ENCODE measurements around the gene PAF1.

PAF1 gene

DNA sequence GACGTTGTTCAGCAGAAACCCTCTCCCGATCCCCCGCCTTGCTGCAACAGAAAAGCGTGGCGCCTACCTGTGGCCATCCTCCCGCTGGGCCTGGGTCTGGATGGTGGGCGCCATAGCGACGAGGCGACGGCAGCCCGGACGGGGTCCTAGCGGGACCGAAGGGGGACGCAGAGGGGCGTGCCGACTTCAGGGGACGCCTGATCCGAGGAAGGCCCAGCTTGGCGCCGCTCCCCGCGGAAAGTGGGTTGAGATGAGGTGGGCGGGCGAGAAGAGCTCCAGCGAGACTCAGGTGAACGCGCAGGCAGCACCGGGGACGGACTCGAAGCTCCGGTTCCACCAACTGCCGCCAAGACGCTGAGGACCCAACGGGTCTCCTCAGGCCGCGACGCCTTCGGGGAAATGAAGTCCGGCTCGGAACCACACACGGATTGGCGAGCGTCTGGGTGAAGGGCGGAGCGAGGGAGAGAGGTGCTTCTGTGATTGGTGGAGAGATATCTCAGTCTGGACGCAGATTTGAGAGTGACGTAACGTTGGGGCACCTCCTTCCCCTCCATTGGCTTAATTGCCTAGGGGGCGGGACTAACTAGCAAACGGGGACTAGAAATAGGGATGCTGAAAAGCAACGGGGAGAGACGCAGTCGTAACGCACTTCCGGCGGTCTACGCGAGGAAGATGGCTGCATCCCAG lies at the start of gene PAF1, which contains the start of gene MED29:
PAF1 (minus strand) TSS at position 356 of the 687 bp plus-strand sequence; CDS start at position 114, 242 bp downstream.
MED29 (plus strand) TSS at position 628 of the 687 bp plus-strand sequence; CDS start at position 673, 45 bp downstream.
- peak within 1 kb of the TSS; percentile 99 for H3K4me3 ChIP-seq (ENCODE audit: low read depth, low read length)
- ChIA-PET CTCF (interaction anchor here (0.8 to 3.7 kb wide), 7 partner anchors 9 to 142 kb away, joined by 3 to 22 read pairs (median 8); partner anchors contain the start of genes EID2B and PLEKHG2), POLR2A (interaction anchor here (0.6 to 3.5 kb wide), 16 partner anchors 8 to 50 kb away, joined by 3 to 19 read pairs (median 4); partner anchors contain the start of genes PLEKHG2, RPS16, SAMD4B and ZFP36)
- TF ChIP-seq, protein P1, sequence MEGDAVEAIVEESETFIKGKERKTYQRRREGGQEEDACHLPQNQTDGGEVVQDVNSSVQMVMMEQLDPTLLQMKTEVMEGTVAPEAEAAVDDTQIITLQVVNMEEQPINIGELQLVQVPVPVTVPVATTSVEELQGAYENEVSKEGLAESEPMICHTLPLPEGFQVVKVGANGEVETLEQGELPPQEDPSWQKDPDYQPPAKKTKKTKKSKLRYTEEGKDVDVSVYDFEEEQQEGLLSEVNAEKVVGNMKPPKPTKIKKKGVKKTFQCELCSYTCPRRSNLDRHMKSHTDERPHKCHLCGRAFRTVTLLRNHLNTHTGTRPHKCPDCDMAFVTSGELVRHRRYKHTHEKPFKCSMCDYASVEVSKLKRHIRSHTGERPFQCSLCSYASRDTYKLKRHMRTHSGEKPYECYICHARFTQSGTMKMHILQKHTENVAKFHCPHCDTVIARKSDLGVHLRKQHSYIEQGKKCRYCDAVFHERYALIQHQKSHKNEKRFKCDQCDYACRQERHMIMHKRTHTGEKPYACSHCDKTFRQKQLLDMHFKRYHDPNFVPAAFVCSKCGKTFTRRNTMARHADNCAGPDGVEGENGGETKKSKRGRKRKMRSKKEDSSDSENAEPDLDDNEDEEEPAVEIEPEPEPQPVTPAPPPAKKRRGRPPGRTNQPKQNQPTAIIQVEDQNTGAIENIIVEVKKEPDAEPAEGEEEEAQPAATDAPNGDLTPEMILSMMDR (IDR thresholded peaks at IDR 0.05; ENCODE audit: insufficient read depth, low read length, missing control alignments), result no peak
- peak; percentile 97 for DNase-seq (ENCODE audit: low read depth, low spot score)

DNA sequence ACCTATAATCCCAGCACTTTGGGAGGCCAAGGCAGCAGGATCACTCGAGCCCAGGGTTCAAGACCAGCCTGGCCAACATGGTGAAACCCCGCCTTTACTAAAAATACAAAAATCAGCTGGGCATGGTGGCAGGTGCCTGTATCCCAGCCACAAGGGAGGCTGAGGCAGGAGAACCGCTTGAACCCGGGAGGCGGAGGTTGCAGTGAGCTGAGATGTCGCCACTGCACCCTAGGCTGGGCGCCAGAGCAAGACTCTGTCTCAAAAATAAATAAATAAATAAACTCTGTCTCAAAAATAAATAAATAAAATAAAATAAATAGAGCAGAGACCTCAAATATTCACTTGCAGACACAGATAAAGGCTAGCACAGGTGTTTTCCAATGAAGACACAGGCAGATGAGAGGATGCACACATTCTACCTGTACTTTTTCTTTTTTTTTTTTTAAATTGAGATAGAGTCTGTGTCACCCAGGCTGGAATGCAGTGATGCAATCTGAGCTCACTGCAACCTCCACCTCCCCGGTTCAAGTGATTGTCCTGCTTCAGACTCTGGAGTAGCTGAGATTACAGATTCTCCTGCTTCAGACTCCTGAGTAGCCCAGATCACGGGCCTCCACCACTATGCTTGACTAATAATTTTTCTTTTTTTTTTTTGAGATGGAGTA lies 47.5 kb upstream of the PAF1 start:
- CTCF ChIA-PET, result interaction anchor here (0.9 to 5.9 kb wide), 7 partner anchors 12 to 404 kb away, joined by 3 to 129 read pairs (median 21); partner anchors contain the start of genes EID2 and EID2B
- POLR2A ChIA-PET, result interaction anchor here (0.6 to 0.8 kb wide), 3 partner anchors 32 to 101 kb away, joined by 3 read pairs; partner anchors contain the start of gene ZFP36
- H3K4me3 ChIP-seq (ENCODE audit: low read depth, low read length), result no peak overlapping the region
- TF ChIP-seq, protein P1 (IDR thresholded peaks at IDR 0.05; ENCODE audit: insufficient read depth, low read length, missing control alignments), result no peak
- no peak for DNase-seq (ENCODE audit: low read depth, low spot score)

DNA sequence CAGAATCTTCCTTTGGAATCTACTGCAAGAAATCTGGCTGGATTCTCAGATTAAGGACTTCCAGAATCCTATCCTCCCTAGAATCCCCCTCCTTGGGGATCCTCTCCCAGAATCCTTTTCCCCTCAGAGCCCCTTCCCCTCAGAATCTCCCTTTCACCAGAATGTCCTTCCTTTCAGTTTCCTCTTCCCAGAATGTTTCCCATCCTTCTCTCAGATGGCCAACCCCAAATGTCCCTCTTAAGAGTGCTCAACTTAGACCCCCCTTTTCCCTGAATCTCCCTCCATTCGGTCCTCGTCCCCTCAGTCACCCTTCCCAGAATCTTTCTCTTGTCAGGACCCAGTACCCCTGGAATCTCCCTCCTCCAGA lies 45.4 kb upstream of the PAF1 start:
- CTCF ChIA-PET, result interaction anchor here (0.6 to 1.8 kb wide), 10 partner anchors 9 to 98 kb away, joined by 3 to 11 read pairs (median 4); partner anchors contain the start of genes EID2B and PLEKHG2
- TF ChIP-seq, protein P1 (IDR thresholded peaks at IDR 0.05; ENCODE audit: insufficient read depth, low read length, missing control alignments), result no peak
- H3K4me3 ChIP-seq (ENCODE audit: low read depth, low read length), result peak overlapping the region; percentile 63
- POLR2A ChIA-PET, result interaction anchor here (0.6 to 1.8 kb wide), 30 partner anchors 8 to 750 kb away, joined by 3 to 31 read pairs (median 5); partner anchors contain the start of genes DYRK1B, EID2B, MED29 and PAF1
- no peak for DNase-seq (ENCODE audit: low read depth, low spot score)

DNA sequence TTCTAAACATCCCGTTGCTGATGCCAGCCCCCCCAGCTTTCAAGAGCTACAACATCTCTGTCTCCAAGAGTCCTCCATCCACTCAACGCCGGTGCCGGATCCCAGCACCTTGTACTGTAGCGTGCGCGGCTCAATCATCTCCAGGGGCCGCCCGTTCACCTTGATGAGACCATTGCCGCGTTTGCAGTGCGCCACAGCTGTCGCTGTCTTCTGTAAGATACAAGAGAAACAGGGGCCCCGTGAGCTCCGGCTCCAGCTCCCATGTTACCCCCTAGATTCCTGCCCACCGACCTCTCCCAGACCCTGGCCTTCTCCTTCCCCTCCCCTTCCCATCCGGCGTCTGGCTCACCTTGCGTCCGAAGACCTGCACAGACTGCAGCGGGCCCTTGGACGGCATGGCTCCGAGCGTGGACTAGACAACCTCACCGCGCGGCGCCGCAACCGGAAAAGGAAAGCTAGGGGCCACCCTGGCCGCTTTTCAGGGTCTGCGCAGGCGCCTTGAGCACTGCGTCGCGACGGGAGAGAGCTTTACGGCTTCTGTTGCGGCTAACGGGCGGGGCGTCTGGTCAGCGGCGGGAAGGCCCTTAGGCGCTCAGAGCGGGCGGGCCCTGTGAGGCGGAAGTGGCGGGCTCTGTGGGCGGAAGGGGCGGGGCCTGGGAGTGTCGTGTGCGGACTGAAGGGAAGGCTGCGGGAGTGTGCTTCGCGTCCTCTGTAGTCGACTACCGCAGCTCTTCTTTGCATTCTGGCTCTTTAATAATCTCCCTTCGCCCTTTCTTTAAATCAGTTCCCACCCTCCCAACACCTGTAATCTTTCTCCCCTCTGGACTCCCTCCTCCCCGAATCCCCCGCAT lies 44.8 kb upstream of the PAF1 start, which contains the start of gene RPS16:
RPS16 (minus strand) TSS at position 451 of the 851 bp plus-strand sequence; CDS start at position 397, 54 bp downstream.
- CTCF ChIA-PET, result interaction anchor here (0.6 to 1.8 kb wide), 12 partner anchors 9 to 99 kb away, joined by 3 to 11 read pairs (median 3); partner anchors contain the start of genes DLL3, EID2B and PLEKHG2
- DNase-seq (ENCODE audit: low read depth, low spot score), result no peak
- TF ChIP-seq, protein P1 (IDR thresholded peaks at IDR 0.05; ENCODE audit: insufficient read depth, low read length, missing control alignments), result no peak
- peak within 1 kb of the TSS; percentile 100 for H3K4me3 ChIP-seq (ENCODE audit: low read depth, low read length)
- POLR2A ChIA-PET, result interaction anchor here (0.6 to 1.8 kb wide), 32 partner anchors 9 to 1827 kb away, joined by 3 to 31 read pairs (median 4); partner anchors contain the start of genes DYRK1B, EID2B, MED29 and PAF1

DNA sequence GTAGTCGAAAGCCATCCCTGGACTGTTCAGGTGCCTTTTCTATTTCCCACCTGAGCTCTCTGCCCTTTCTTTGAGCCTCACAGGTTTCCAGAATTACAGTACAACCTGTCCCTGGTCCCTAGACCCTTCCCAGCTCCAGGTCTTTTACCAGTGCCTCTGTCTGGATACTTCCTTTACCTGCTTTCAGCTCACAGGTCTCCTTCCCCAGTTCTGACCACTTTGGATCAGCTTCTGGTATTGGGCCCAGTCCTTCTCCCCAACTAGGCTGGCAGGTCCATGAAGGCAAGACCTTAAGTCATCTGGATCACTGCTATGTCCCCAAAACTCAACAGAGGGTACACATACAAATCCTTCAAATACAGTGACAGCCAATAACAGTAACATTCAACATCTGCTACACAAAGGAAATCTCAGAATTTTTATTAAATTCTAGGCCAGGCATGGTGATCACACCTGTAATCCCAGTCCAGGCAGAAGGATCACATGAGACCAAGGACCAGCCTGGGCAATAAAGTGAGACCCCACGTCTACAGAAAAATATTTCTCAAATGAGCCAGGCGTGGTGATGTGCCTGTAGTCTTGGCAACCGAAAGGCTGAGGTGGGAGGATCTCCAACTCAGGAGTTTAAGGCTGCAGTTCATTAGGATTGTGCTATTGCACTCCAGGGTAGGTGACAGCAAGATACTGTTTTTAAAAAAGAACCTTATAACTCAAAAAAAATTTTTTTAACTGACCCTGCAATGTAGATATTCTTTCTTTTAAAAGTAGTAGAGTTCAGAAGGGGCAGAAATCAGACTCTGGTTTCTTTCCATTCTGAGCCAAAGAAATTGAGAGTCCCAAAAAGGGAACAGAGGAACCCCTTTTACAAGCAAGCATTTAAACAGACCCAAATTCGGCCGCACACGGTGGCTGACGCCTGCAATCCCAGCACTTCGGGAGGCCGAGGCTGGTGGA lies 43.5 kb upstream of the PAF1 start:
- H3K4me3 ChIP-seq (ENCODE audit: low read depth, low read length), result peak overlapping the region; percentile 100
- POLR2A ChIA-PET, result interaction anchor here (0.8 to 1.8 kb wide), 6 partner anchors 7 to 40 kb away, joined by 3 to 31 read pairs (median 21); partner anchors contain the start of gene SUPT5H
- no peak for DNase-seq (ENCODE audit: low read depth, low spot score)
- CTCF ChIA-PET, result interaction anchor here (1.0 to 1.9 kb wide), 10 partner anchors 7 to 98 kb away, joined by 3 to 11 read pairs (median 5); partner anchors contain the start of genes DLL3, EID2B and PLEKHG2
- TF ChIP-seq, protein P1 (IDR thresholded peaks at IDR 0.05; ENCODE audit: insufficient read depth, low read length, missing control alignments), result no peak

Measured in AG04449 (cell line).